Heart left ventricle (tissue), 16 donors: ENCODE data around the gene TGFBR1. TPM values are rescaled to one million over a fixed set of nuclear protein-coding genes. Genes with fewer than 3 reads are reported as not detected.
A peak's percentile ranks its signal among the peaks of the same experiment; 100 is the strongest.

Experiments used
- ATAC-seq, 4 donors: fragments of 200-7000 bp; cut with Tn5 transposase; one replicate each; pipeline ENCODE4 v1.9.1; 2020 to 2022; ENCODE audit warnings: moderate library complexity in 4 of 4, mild to moderate bottlenecking in 3 of 4, moderate number of reproducible peaks in 1 of 4
- DNase-seq, 5 donors: peaks; one replicate each; pipeline ENCODE4 v3.0.0-alpha.2; 2020
- H3K27ac ChIP-seq, 12 donors: fragments of 200-600 bp; sonication (generic) in 4 of 12; one replicate each; pipeline versions ENCODE4 v1.5.0 to v1.8.0; 2016 to 2022; ENCODE audit warnings: mild to moderate bottlenecking in 2 of 12
- H3K27me3 ChIP-seq, 9 donors: fragments of 200-600 bp; sonication (generic) in 2 of 9; one replicate each; pipeline versions ENCODE4 v1.5.1 to v1.8.0; 2016 to 2022; ENCODE audit warnings: mild to moderate bottlenecking in 3 of 9
- H3K36me3 ChIP-seq, 9 donors: fragments of 200-600 bp; sonication (generic) in 2 of 9; one replicate each; pipeline versions ENCODE4 v1.5.0 to v1.8.0; 2018 to 2022; ENCODE audit warnings: mild to moderate bottlenecking in 2 of 9
- H3K4me1 ChIP-seq, 12 donors: fragments of 200-600 bp; sonication (generic) in 4 of 12; one replicate each; pipeline versions ENCODE4 v1.5.0 to v1.8.0; 2016 to 2022; ENCODE audit warnings: mild to moderate bottlenecking in 3 of 12
- H3K4me3 ChIP-seq, 12 donors: fragments of 200-600 bp; sonication (generic) in 4 of 12; one replicate each; pipeline versions ENCODE4 v1.5.0 to v1.8.0; 2017 to 2022; ENCODE audit warnings: mild to moderate bottlenecking in 9 of 12, moderate library complexity in 4 of 12
- H3K9me3 ChIP-seq, 12 donors: fragments of 200-600 bp; sonication (generic) in 4 of 12; one replicate each; pipeline versions ENCODE4 v1.5.0 to v1.8.0; 2016 to 2022; ENCODE audit warnings: mild to moderate bottlenecking in 1 of 12
- CTCF ChIP-seq, 12 donors: fragments of 200-600 bp; sonication (generic) in 4 of 12; IDR thresholded peaks; one replicate each; pipeline versions ENCODE4 v1.5.0 to v1.8.0; 2018 to 2022; ENCODE audit warnings: antibody characterized with exemption in 12 of 12, mild to moderate bottlenecking in 5 of 12
- POLR2A ChIP-seq, 2 donors: fragments of 450-650 bp; IDR thresholded peaks; one replicate each; pipeline ENCODE4 v1.6.1; 2017; ENCODE audit warnings: antibody characterized with exemption in 2 of 2, mild to moderate bottlenecking in 2 of 2, moderate library complexity in 2 of 2
- WGBS, 4 donors: extraction: QIAGEN DNeasy Blood & Tissue Kit in 2 of 4; methylation state at CpG; one replicate each; pipeline versions ENCODE4 v1.1.5 to v1.1.7; 2013 to 2018; 5-methylcytosine and 5-hydroxymethylcytosine counted together
- intact Hi-C, 10 donors: fragments of 100-400 bp; cut with DNase I; formaldehyde crosslinking; loops; one replicate each; pipeline versions ENCODE4 v1.11.1 to v1.14.2; 2022
- polyA plus RNA-seq, 2 donors: library from polyadenylated mRNA; stranded (reverse); fragments of 200-250 nt; gene quantifications; one replicate each; pipeline ENCODE4 v1.2.3, GENCODE V29; 2013
- total RNA-seq, 9 donors: library from RNA; depleted of rRNA in 2 of 9; stranded (reverse); fragments of >200 nt in 2 of 9; fragmentation: NEBNext Ultra II Directional in 3 of 9; extraction: Animal tissue kit (Norgen Biotek cat#: 25700) in 3 of 9; gene quantifications; one replicate each; pipeline versions ENCODE4 v1.1.0 to v1.2.4, GENCODE V29; 2016 to 2023
- donor health status: ischemic (EF 13 %, LVEDD 7.1; RV severe dilation, severe dysfunction).
- donor health status: healthy with polysubstance abuse.
- donor health status: DM: no; HTN: yes; CAD: no.
- donor health status: DM: no; HTN: no; CAD: no.
- donor health status: ischemic (EF 25% LVEDD 6.9; RV normal size, moderate dysfunction).
- donor health status: ischemic (EF 25% LVEDD 5.7; RV mildly dilated, moderate dysfunction).
- donor health status: healthy.
- donor health status: DM: yes; HTN: yes; CAD: no.
- donor health status: ischemic (EF 35%, LVEDD 5.7; RV mildly dilated, moderate dysfunction).
- donor health status: nonischemic (EF 11% LVEDD 7.7; RV severe dilation, severe dysfunction).
- donor health status: DM: yes; HTN: yes; CAD: no.
- donor health status: PGD.
- donor health status: ischemic (EF 29% LVEDD 5.4; RV normal size, mild dysfunction).
- donor health status: nonischemic (EF 23%, LVEDD 6.1; RV moderate dilation, normal function).

TGFBR1 gene
- total and polyA plus RNA-seq, 11 donors, result 3.8 to 41.0 (median 13.8) TPM

- H3K4me1 ChIP-seq, result peaks cover 0 to 68% (median 8%) of the 10 kb centered on the region in 12 donors
- peak in 3 of 4 donors; percentile 29 to 38 (median 30) for ATAC-seq
- peak overlapping the region in 1 of 12 donors; percentile 12 for H3K27ac ChIP-seq
- peak in 1 of 5 donors; percentile 22 for DNase-seq
- H3K36me3 ChIP-seq, result peaks cover 0 to 77% (median 44%) of the 10 kb centered on the region in 9 donors
- WGBS, 4 donors, result 75 to 86% (median 81%) methylated on average over 8 of the region's 8 CpGs
- H3K4me3 ChIP-seq, result no peak overlapping the region
- TF ChIP-seq CTCF (IDR thresholded peaks at IDR 0.05), result no peak
- no peak for TF ChIP-seq POLR2A (IDR thresholded peaks at IDR 0.05)
- no peaks in the 10 kb centered on the region for H3K27me3 ChIP-seq
- intact Hi-C loops, result loop anchor here in 2 of 10 donors (5.0 kb wide), 2 partner anchors 136 to 276 kb away; no protein-coding TSS in a partner anchor
- no peaks in the 10 kb centered on the region for H3K9me3 ChIP-seq
Observed at GRCh38 chr9:99138424-99139284, 33.7 kb downstream of the TGFBR1 start.

- no peak overlapping the region for H3K4me3 ChIP-seq
- peak overlapping the region in 2 of 12 donors; percentile 10 to 48 for H3K27ac ChIP-seq
- ATAC-seq (no peak), DNase-seq (no peak)
- no peak for TF ChIP-seq CTCF (IDR thresholded peaks at IDR 0.05)
- TF ChIP-seq POLR2A (IDR thresholded peaks at IDR 0.05), result no peak
- intact Hi-C loops, result loop anchor here (1.0 to 5.0 kb wide), 11 partner anchors 138 to 293 kb away; no protein-coding TSS in a partner anchor
- 92 to 98% (median 98%) methylated on average over 5 of the region's 5 CpGs for WGBS, 4 donors
- no peaks in the 10 kb centered on the region for H3K9me3 ChIP-seq
- peaks cover 0 to 81% (median 56%) of the 10 kb centered on the region in 9 donors for H3K36me3 ChIP-seq
- no peaks in the 10 kb centered on the region for H3K27me3 ChIP-seq
- peaks cover 0 to 57% (median 7%) of the 10 kb centered on the region in 12 donors for H3K4me1 ChIP-seq
Observed at GRCh38 chr9:99139868-99140267, 35.0 kb downstream of the TGFBR1 start.

- no peak overlapping the region for H3K4me3 ChIP-seq
- H3K4me1 ChIP-seq, result peaks cover 0 to 47% (median 6%) of the 10 kb centered on the region in 12 donors
- H3K9me3 ChIP-seq, result no peaks in the 10 kb centered on the region
- TF ChIP-seq POLR2A (IDR thresholded peaks at IDR 0.05), result no peak
- peak; percentile 75 to 95 (median 88) for TF ChIP-seq CTCF (IDR thresholded peaks at IDR 0.05)
- H3K27ac ChIP-seq, result peak overlapping the region in 3 of 12 donors; percentile 10 to 48 (median 23)
- peaks cover 0 to 86% (median 65%) of the 10 kb centered on the region in 9 donors for H3K36me3 ChIP-seq
- WGBS, 4 donors, result 62 to 77% (median 71%) methylated on average over 2 of the region's 2 CpGs
- DNase-seq (peak in 4 of 5 donors; percentile 31 to 49 (median 36)), ATAC-seq (peak in 3 of 4 donors; percentile 85 to 90 (median 89))
- intact Hi-C loops, result loop anchor here in 9 of 10 donors (1.0 to 5.0 kb wide), 11 partner anchors 138 to 293 kb away; no protein-coding TSS in a partner anchor
- H3K27me3 ChIP-seq, result no peaks in the 10 kb centered on the region
Observed at GRCh38 chr9:99140685-99141314, 35.9 kb downstream of the TGFBR1 start.
